GM21737 (cell line): ENCODE results near the gene ESD.

Experiments
- ATAC-seq: cut with Tn5 transposase; IDR thresholded peaks from one replicate; pipeline ENCODE4 v1.9.1; 2021; ENCODE audit warnings: mild to moderate bottlenecking, moderate library complexity; ENCODE audit not compliant: unreplicated experiment

Gene ESD

DNA sequence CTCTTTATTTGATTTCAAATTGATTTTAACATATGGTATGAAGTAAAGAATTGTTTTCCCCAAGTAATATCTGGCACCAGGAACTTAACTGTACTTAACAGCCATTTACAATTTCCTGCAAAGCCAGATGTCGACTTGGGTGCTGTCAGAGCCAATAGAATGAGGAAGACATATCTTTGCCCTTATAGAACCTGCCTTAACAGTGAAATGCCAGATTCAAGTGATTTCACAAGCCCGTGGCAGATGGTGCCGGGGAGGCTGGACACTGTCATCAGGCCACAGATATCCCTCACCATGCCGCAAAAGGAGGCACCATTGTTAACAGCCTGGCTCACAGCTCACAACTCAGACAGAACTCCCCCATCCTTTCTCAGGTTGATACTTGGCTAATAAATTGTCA, 48.7 kb downstream of the ESD start:
- no peak for ATAC-seq

- no peak for ATAC-seq
Measured at GRCh38 chr13:46747031-46747820, 49.7 kb downstream of the ESD start.

DNA sequence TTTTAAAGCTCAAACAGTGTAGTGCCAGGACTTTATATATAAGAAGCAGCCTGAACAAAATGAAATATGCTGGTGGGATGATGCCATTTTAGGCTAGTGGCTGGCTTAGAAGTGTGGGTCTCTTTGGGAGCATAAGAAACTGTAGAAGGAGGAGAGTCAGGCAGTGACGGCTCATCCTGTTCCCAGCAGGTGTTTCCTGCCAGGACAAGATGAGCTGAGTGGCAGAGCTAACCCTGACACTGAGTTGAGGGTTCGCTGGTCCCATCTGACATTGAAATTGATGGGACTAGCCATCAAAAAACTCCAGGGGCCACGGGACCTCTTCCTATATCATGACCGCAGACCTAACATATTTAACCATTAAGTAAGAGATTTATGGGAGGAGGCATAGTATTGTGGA, 51.3 kb downstream of the ESD start:
- ATAC-seq = no peak

DNA sequence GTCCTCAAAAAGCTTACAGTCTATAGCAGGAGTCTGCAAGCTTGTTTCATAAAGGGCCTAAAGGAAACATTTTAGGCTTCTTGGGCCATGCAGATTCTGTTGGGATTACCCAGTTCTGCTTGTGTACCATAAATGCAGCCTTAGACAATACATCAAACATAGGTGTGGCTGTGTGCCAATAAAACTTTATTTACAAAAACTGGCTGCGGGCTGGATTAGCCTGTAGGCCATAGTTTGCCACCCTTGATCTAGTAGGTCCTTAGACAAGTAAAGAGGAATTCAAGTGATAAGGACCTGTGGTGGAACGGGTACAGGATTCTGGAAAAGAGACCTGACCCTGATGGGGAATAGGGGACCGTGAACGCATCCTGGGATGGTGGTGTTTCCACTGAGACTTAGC, 51.9 kb downstream of the ESD start:
- ATAC-seq = no peak

DNA sequence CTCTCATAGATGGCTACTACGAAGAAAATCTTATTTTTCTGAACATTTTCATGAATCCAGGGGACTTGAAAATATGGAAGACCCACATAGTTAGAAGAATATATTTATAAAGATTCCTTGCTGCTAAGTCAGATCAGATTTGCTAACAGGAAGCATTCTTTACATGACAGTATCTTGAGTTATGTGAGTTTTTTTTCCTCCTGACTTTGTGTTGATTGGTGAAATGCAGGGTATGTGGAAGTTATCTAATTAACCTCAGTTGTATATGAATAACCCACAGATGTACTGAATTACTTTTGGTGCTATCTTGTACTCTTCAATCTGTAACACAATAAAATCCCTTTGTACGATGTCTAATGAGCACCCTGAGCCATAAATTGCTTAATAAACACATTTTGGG, 53.8 kb downstream of the ESD start:
- ATAC-seq = no peak

GRCh38 chr13:46739447-46740098, 57.4 kb downstream of the ESD start:
- ATAC-seq = no peak

DNA sequence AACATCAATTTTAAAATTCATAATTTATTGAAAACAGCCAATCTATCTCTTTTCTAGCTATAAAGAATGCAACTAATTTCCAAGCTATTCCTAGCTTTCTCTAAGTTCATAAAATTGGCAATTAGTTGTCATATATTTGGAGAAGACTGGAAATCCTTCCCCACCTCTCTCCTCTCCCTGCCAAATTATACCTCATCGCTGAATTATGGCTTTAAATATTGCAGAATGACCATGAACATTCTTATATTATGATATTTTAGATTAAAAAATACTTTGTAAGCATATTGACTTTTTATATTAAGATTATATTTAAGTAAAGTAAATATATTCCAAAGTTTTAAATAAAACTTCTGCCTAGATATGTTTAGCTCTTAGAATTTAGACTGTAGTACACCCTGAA, 58.2 kb downstream of the ESD start:
- ATAC-seq = no peak

- no peak for ATAC-seq
Measured at GRCh38 chr13:46738055-46738454, 58.9 kb downstream of the ESD start.

DNA sequence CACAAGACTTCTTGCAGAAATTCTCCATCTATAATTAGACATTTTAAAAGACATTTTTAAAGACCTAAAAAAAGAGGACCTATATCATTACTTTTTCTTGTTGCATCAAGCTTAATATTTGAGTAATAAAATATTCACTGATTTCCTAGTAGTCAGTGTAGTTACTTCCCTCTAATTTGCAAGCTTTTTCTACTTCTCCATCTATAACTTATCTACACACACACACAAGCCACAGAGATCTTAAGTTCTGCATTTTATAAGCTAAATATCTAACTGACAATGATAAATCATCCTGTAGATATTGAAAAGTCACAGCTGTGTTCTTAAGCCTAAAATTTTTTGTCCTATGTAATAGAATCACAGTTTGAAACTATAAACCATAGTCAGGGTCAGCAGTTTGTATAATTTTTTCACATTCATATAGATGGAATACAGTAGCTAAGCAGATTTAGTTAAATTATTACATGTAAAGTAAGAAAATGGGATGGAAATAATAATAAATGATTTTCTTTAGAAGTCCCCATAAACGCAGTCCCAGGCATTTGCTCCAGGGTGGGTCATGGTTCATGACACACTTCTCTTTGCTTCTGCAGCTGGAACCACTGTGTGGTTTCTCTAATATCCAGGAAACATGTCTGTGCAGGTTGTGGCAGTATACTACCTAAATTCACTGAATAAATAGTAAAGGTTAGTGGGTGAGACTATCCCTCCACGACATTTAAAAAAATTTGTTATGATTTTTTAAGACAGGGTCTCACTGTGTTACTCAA, 60.2 kb downstream of the ESD start:
- ATAC-seq = no peak

DNA sequence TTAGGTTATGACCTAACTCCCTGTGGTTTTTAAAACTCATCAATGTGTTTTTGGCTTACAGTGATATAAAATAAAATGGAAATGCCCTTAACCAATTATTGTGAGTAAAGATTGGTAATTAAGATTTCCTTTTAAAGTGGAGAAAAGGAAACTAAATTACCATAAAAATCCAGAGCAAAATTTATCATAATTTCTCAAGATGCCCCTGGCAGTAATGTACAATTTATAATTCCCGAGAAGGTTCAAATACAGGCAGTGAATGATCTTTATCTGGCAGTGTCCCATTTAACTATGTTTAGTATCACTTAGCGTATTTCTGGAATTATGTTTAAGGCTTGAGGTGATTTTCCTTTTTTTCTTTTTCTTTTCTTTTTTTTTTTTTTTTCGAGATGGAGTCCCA, 61.5 kb downstream of the ESD start:
- no peak for ATAC-seq

- ATAC-seq = no peak
Measured at GRCh38 chr13:46731535-46731934, 65.4 kb downstream of the ESD start.

DNA sequence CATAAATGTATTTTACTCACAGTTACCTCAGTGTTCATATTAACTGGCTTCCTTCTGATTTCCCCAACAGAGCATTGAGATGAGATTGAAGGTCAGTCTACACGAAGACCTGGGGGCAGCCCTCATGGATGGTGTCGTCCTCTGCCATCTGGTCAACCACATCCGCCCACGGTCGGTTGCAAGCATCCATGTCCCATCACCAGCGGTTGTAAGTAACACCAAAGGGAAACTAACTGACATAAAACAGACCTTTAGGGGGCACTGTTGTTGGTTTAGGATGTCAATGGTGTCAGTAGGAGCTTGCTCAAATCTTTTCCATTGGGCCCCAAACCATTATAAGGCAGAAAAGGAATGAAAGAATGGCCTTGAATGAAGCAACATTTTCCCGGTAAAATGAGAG, 68.2 kb downstream of the ESD start:
- no peak for ATAC-seq

- ATAC-seq = no peak
Measured at GRCh38 chr13:46726347-46726746, 70.6 kb downstream of the ESD start.
